HepG2 (cell line): Measurements from ENCODE around the gene BPIFA1. TPM values are rescaled to one million over a fixed set of nuclear protein-coding genes. Genes with fewer than 3 reads are reported as not detected.

Experiments
- DRAP1 ChIP-seq: IDR thresholded peaks from 2 replicates; pipeline ENCODE4 v1.6.1; 2016; ENCODE audit warnings: missing genetic modification reagents, missing compliant biosample characterization
- E2F5 ChIP-seq: sonication (generic); formaldehyde crosslinking; conservative IDR thresholded peaks from 2 replicates; pipeline ENCODE4 v1.4.0; 2020; ENCODE audit warnings: missing genetic modification reagents
- GRHL1 ChIP-seq: sonication (generic); formaldehyde crosslinking; conservative IDR thresholded peaks from 2 replicates; pipeline ENCODE4 v1.8.0; 2022; ENCODE audit warnings: missing genetic modification reagents
- JDP2 ChIP-seq: sonication (generic); formaldehyde crosslinking; IDR thresholded peaks from 2 replicates; pipeline ENCODE4 v1.8.1; 2022; ENCODE audit warnings: missing genetic modification reagents, borderline replicate concordance
- MED8 ChIP-seq: sonication (generic); formaldehyde crosslinking; IDR thresholded peaks from 2 replicates; pipeline ENCODE4 v1.8.1; 2023; ENCODE audit warnings: mild to moderate bottlenecking, missing genetic modification reagents; ENCODE audit not compliant: insufficient replicate concordance
- MYPOP ChIP-seq: sonication (generic); formaldehyde crosslinking; IDR thresholded peaks from 2 replicates; pipeline ENCODE4 v1.8.1; 2023; ENCODE audit warnings: mild to moderate bottlenecking, moderate library complexity, missing genetic modification reagents
- PHF21A ChIP-seq: sonication (generic); formaldehyde crosslinking; IDR thresholded peaks from 2 replicates; pipeline ENCODE4 v1.5.0; 2020; ENCODE audit warnings: mild to moderate bottlenecking, missing genetic modification reagents
- TCF7 ChIP-seq: sonication (generic); IDR thresholded peaks from 2 replicates; pipeline ENCODE4 v1.6.1; 2016; ENCODE audit warnings: antibody characterized with exemption, low read depth
- TFDP2 ChIP-seq: sonication (generic); formaldehyde crosslinking; IDR thresholded peaks from 2 replicates; pipeline ENCODE4 v1.4.0; 2020; ENCODE audit warnings: missing genetic modification reagents
- TP53 ChIP-seq: sonication (generic); formaldehyde crosslinking; conservative IDR thresholded peaks from 2 replicates; pipeline ENCODE4 v1.4.0; 2020; ENCODE audit warnings: missing genetic modification reagents
- XRCC5 ChIP-seq: fragments of 200-400 bp; formaldehyde crosslinking; optimal IDR thresholded peaks from 2 replicates; pipeline ENCODE3; 2017; ENCODE audit warnings: mild to moderate bottlenecking, low read length
- ZNF142 ChIP-seq: sonication (generic); formaldehyde crosslinking; IDR thresholded peaks from 2 replicates; pipeline ENCODE4 v1.4.0; 2020; ENCODE audit warnings: missing genetic modification reagents
- ZNF280B ChIP-seq: sonication (generic); formaldehyde crosslinking; IDR thresholded peaks from 2 replicates; pipeline ENCODE4 v1.5.0; 2020; ENCODE audit warnings: missing genetic modification reagents, mild to moderate bottlenecking, borderline replicate concordance
- ZNF33A ChIP-seq: sonication (generic); formaldehyde crosslinking; IDR thresholded peaks from 2 replicates; pipeline ENCODE4 v1.5.1; 2020; ENCODE audit warnings: missing genetic modification reagents, mild to moderate bottlenecking, moderate library complexity, borderline replicate concordance
- ZNF576 ChIP-seq: sonication (generic); formaldehyde crosslinking; IDR thresholded peaks from 2 replicates; pipeline ENCODE4 v1.4.0; 2020; ENCODE audit warnings: mild to moderate bottlenecking, missing genetic modification reagents
- polyA plus RNA-seq, 8 experiments: library from polyadenylated mRNA; depleted of rRNA in 3 of 8; stranded (reverse) in 7 of 8; unstranded in 1 of 8; fragments of >200 nt; fragmentation: Illumina TruSeq in 4 of 8; extraction: Trizol in 4 of 8; gene quantifications; 2 replicates each; pipeline versions ENCODE4 v1.2.1 to v1.2.3, GENCODE V29; 2011 to 2016; ENCODE audit warnings: low read depth in 4 of 8, missing spikeins in 1 of 8, mixed read lengths in 1 of 8; ENCODE audit not compliant: insufficient read depth in 1 of 8
- total RNA-seq, 5 experiments: library from RNA; depleted of rRNA; stranded (reverse); fragments of >200 nt; fragmentation: Illumina TruSeq; extraction: Trizol; gene quantifications; 2 replicates each; pipeline ENCODE4 v1.2.3, GENCODE V29; 2016; ENCODE audit warnings: low read depth in 1 of 5

The BPIFA1 gene
- total and polyA plus RNA-seq, 2 of the 13 experiments (the other 11 are each of a cell fraction or from before 2014, with no cell fraction given): not detected

- TF ChIP-seq ZNF33A (no peak), TCF7 (no peak), PHF21A (no peak), TFDP2 (CRISPR knock-in tag) (peak; percentile 28; the same call in 1 of the 2 replicates), XRCC5 (no peak), MYPOP (CRISPR knock-in tag) (peak; percentile 36; the same call in 1 of the 2 replicates), GRHL1 (no peak), ZNF576 (peak; percentile 49; the same call in 1 of the 2 replicates), JDP2 (no peak), ZNF280B (peak; percentile 91), E2F5 (CRISPR knock-in tag) (no peak), MED8 (CRISPR knock-in tag) (no peak), TP53 (CRISPR knock-in tag) (no peak), DRAP1 (CRISPR knock-in tag) (no peak), ZNF142 (CRISPR knock-in tag) (no peak)
Observed at GRCh38 chr20:33281550-33282146, 45.9 kb downstream of the BPIFA1 start (continued).
